Middle frontal gyrus (tissue), 1 donor: Measurements from ENCODE around the gene NADK.

ENCODE experiments used
- DNase-seq: peaks from one replicate; pipeline ENCODE4 v3.0.0-alpha.2; 2015; ENCODE audit warnings: low spot score; ENCODE audit errors: extremely low spot score

NADK gene

GRCh38 chr1:1777950-1778662 lies at the start of gene NADK:
NADK (minus strand) TSS chr1:1778470; CDS start chr1:1765406, 13,064 bp downstream.
- DNase-seq = peak; percentile 32

GRCh38 chr1:1827089-1827848 lies 49.0 kb upstream of the NADK start:
- DNase-seq = no peak

- DNase-seq = no peak
These were observed 48.3 kb upstream of the NADK start for GRCh38 chr1:1826356-1827088.

- DNase-seq = no peak
These were observed 46.9 kb upstream of the NADK start for GRCh38 chr1:1825217-1825616.

GRCh38 chr1:1819762-1820161 lies 41.5 kb upstream of the NADK start:
- no peak for DNase-seq

GRCh38 chr1:1817221-1817620 lies 39.0 kb upstream of the NADK start:
- no peak for DNase-seq

GRCh38 chr1:1815606-1816281 lies 37.5 kb upstream of the NADK start:
- no peak for DNase-seq

- no peak for DNase-seq
These were observed 31.2 kb upstream of the NADK start for GRCh38 chr1:1809489-1809888.

GRCh38 chr1:1808206-1808605 lies 29.9 kb upstream of the NADK start:
- no peak for DNase-seq

GRCh38 chr1:1806890-1807289 lies 28.6 kb upstream of the NADK start:
- DNase-seq = no peak

GRCh38 chr1:1804301-1804700 lies 26.0 kb upstream of the NADK start:
- no peak for DNase-seq

- no peak for DNase-seq
These were observed 24.6 kb upstream of the NADK start for GRCh38 chr1:1802871-1803270.

- no peak for DNase-seq
These were observed 21.4 kb upstream of the NADK start for GRCh38 chr1:1799716-1800115.

GRCh38 chr1:1797731-1798341 lies 19.6 kb upstream of the NADK start:
- no peak for DNase-seq

GRCh38 chr1:1796466-1796865 lies 18.2 kb upstream of the NADK start:
- no peak for DNase-seq

GRCh38 chr1:1794999-1795398 lies 16.7 kb upstream of the NADK start:
- DNase-seq = no peak

- DNase-seq = no peak
These were observed 15.4 kb upstream of the NADK start for GRCh38 chr1:1793481-1794244.

GRCh38 chr1:1788646-1789431 lies 10.6 kb upstream of the NADK start:
- no peak for DNase-seq

- no peak for DNase-seq
These were observed 9.9 kb upstream of the NADK start for GRCh38 chr1:1788136-1788535.
